ENCODE measurements around the gene ABLIM2.

GRCh38 chr4:8175686-8176085, 17.1 kb upstream of the ABLIM2 start:
- TF ChIP-seq, protein P1, sequence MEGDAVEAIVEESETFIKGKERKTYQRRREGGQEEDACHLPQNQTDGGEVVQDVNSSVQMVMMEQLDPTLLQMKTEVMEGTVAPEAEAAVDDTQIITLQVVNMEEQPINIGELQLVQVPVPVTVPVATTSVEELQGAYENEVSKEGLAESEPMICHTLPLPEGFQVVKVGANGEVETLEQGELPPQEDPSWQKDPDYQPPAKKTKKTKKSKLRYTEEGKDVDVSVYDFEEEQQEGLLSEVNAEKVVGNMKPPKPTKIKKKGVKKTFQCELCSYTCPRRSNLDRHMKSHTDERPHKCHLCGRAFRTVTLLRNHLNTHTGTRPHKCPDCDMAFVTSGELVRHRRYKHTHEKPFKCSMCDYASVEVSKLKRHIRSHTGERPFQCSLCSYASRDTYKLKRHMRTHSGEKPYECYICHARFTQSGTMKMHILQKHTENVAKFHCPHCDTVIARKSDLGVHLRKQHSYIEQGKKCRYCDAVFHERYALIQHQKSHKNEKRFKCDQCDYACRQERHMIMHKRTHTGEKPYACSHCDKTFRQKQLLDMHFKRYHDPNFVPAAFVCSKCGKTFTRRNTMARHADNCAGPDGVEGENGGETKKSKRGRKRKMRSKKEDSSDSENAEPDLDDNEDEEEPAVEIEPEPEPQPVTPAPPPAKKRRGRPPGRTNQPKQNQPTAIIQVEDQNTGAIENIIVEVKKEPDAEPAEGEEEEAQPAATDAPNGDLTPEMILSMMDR (conservative IDR thresholded peaks at IDR 0.05) = no peak
- TF ChIP-seq ZFX (IDR thresholded peaks at IDR 0.05) = no peak

All from C4-2B (cell line).